IMR-90 (cell line): ENCODE data around the gene BPIFA1. TPM values are rescaled to one million over a fixed set of nuclear protein-coding genes. Genes with fewer than 3 reads are reported as not detected.

Source experiments
- ATAC-seq: fragments of 200-7000 bp; cut with Tn5 transposase; 2 replicates; pipeline ENCODE4 v1.9.1; 2020; ENCODE audit warnings: low read depth, mild to moderate bottlenecking, moderate library complexity
- BruUV-seq: library from RNA; stranded (reverse); fragments of 400-500 nt; replicated peaks from 2 replicates; lab custom pipeline; 2021; lab: Mats Ljungman, UMichigan
- CTCF ChIA-PET: fragments of 300-600 bp; formaldehyde crosslinking; extraction: SDS; loops from one replicate; lab custom pipeline; 2021; ENCODE audit warnings: antibody characterized with exemption; lab: Yijun Ruan, JAX
- POLR2A ChIA-PET: fragments of 300-600 bp; sonication (Branson Sonifier 250); formaldehyde crosslinking; loops from one replicate; lab custom pipeline; 2022; ENCODE audit warnings: antibody characterized with exemption; ENCODE audit not compliant: unreplicated experiment; lab: Charles Lee
- DNase-seq: peaks from one replicate; pipeline ENCODE4 v3.0.0; 2013
- H2AFZ ChIP-seq: replicated peaks from 2 replicates; pipeline ENCODE3; 2013; ENCODE audit warnings: low read length, mild to moderate bottlenecking; ENCODE audit not compliant: poor library complexity
- H2AK5ac ChIP-seq: 2 replicates; pipeline ENCODE4 v1.6.1; 2013; ENCODE audit warnings: low read depth, low read length, inconsistent platforms
- H2AK9ac ChIP-seq: replicated peaks from 2 replicates; pipeline ENCODE3; 2013; ENCODE audit warnings: mild to moderate bottlenecking, low read depth, low read length, moderate library complexity; ENCODE audit not compliant: poor library complexity
- H2BK120ac ChIP-seq: 2 replicates; pipeline ENCODE4 v1.6.1; 2013; ENCODE audit warnings: low read depth, low read length, inconsistent platforms
- H2BK15ac ChIP-seq: 3 replicates; pipeline ENCODE4 v1.6.1; 2013; ENCODE audit warnings: low read depth, low read length, inconsistent platforms
- H2BK20ac ChIP-seq: 2 replicates; pipeline ENCODE4 v1.6.1; 2013; ENCODE audit warnings: low read depth, mild to moderate bottlenecking, inconsistent platforms, low read length, moderate library complexity
- H2BK5ac ChIP-seq: 2 replicates; pipeline ENCODE4 v1.6.1; 2013; ENCODE audit warnings: mild to moderate bottlenecking, low read depth, low read length, inconsistent platforms; ENCODE audit not compliant: poor library complexity, severe bottlenecking
- H3K14ac ChIP-seq: replicated peaks from 2 replicates; pipeline ENCODE4 v1.6.1; 2013; ENCODE audit warnings: low read depth, low read length, inconsistent platforms
- H3K18ac ChIP-seq: 2 replicates; pipeline ENCODE4 v1.6.1; 2013; ENCODE audit warnings: low read depth, low read length, control low read depth
- H3K23ac ChIP-seq: 2 replicates; pipeline ENCODE4 v1.6.1; 2013; ENCODE audit warnings: low read depth, low read length, inconsistent platforms
- H3K27ac ChIP-seq: 2 replicates; pipeline ENCODE4 v1.5.1; 2013; ENCODE audit warnings: mild to moderate bottlenecking, control low read depth, low read length; ENCODE audit not compliant: insufficient read depth
- H3K27me3 ChIP-seq: 2 replicates; pipeline ENCODE4 v1.6.1; 2013; ENCODE audit warnings: low read length; ENCODE audit not compliant: control insufficient read depth, insufficient read depth
- H3K36me3 ChIP-seq: 2 replicates; pipeline ENCODE4 v1.6.1; 2013; ENCODE audit warnings: low read length, mixed read lengths; ENCODE audit not compliant: control insufficient read depth, insufficient read depth
- H3K4ac ChIP-seq: 2 replicates; pipeline ENCODE4 v1.6.1; 2013; ENCODE audit warnings: low read depth, low read length, inconsistent platforms
- H3K4me1 ChIP-seq: 2 replicates; pipeline ENCODE4 v1.6.1; 2013; ENCODE audit warnings: low read length, mixed read lengths; ENCODE audit not compliant: control insufficient read depth, insufficient read depth
- H3K4me2 ChIP-seq: 2 replicates; pipeline ENCODE4 v1.6.1; 2013; ENCODE audit warnings: low read depth, mild to moderate bottlenecking, control low read depth, low read length, moderate library complexity
- H3K4me3 ChIP-seq: 2 replicates; pipeline ENCODE4 v1.5.1; 2013; ENCODE audit warnings: low read depth, mild to moderate bottlenecking, control low read depth, low read length, moderate library complexity; ENCODE audit not compliant: insufficient read depth
- H3K56ac ChIP-seq: 2 replicates; pipeline ENCODE4 v1.6.1; 2013; ENCODE audit warnings: low read length, inconsistent platforms; ENCODE audit not compliant: insufficient read depth; ENCODE audit errors: extremely low read depth
- H3K79me1 ChIP-seq, 2 experiments: 2 replicates each; pipeline ENCODE4 v1.6.1; 2013; ENCODE audit warnings: low read length in 2 of 2, inconsistent platforms in 1 of 2, low read depth in 1 of 2
- H3K9ac ChIP-seq: 2 replicates; pipeline ENCODE4 v1.6.1; 2013; ENCODE audit warnings: low read depth, low read length, control low read depth
- H3K9me1 ChIP-seq: 2 replicates; pipeline ENCODE4 v1.6.1; 2013; ENCODE audit warnings: low read length, inconsistent platforms; ENCODE audit not compliant: insufficient read depth
- H3K9me3 ChIP-seq: 2 replicates; pipeline ENCODE4 v1.6.1; 2013; ENCODE audit warnings: low read length; ENCODE audit not compliant: control insufficient read depth, insufficient read depth
- H4K20me1 ChIP-seq: 2 replicates; pipeline ENCODE4 v1.6.1; 2013; ENCODE audit warnings: low read length, inconsistent platforms; ENCODE audit not compliant: insufficient read depth
- H4K5ac ChIP-seq: 2 replicates; pipeline ENCODE4 v1.6.1; 2013; ENCODE audit warnings: mild to moderate bottlenecking, low read depth, low read length, control low read depth
- H4K8ac ChIP-seq, 2 experiments: 2 replicates each; pipeline ENCODE4 v1.6.1; 2013; ENCODE audit warnings: low read depth in 2 of 2, low read length in 2 of 2, control low read depth in 1 of 2, inconsistent platforms in 1 of 2
- H4K91ac ChIP-seq: 2 replicates; pipeline ENCODE4 v1.6.1; 2013; ENCODE audit warnings: low read depth, low read length, inconsistent platforms; ENCODE audit not compliant: insufficient read depth
- CTCF ChIP-seq: conservative IDR thresholded peaks from 2 replicates; pipeline ENCODE4 v1.5.1; 2012; ENCODE audit warnings: mild to moderate bottlenecking, low read depth, low read length, improper control_type of control experiment
- ELK1 ChIP-seq: fragments of 150-350 bp; IDR thresholded peaks from 2 replicates; pipeline ENCODE4 v1.6.1; 2016; ENCODE audit warnings: low read depth, mild to moderate bottlenecking, low read length, moderate library complexity, borderline replicate concordance
- MAFK ChIP-seq: IDR thresholded peaks from 2 replicates; pipeline ENCODE4 v1.6.1; 2012; ENCODE audit warnings: low read depth, low read length, improper control_type of control experiment
- MAZ ChIP-seq: IDR thresholded peaks from 2 replicates; pipeline ENCODE4 v1.6.1; 2012; ENCODE audit warnings: low read depth, mild to moderate bottlenecking, low read length, improper control_type of control experiment, moderate library complexity, borderline replicate concordance
- NFE2L2 ChIP-seq: fragments of 150-350 bp; IDR thresholded peaks from 2 replicates; pipeline ENCODE4 v1.6.1; 2016; ENCODE audit warnings: low read depth, mild to moderate bottlenecking, low read length
- WGBS, 2 experiments: methylation state at CpG; one replicate each; pipeline versions ENCODE4 v1.1.5 to v1.1.7; 2013; ENCODE audit warnings: missing lambda C conversion rate in 2 of 2; ENCODE audit not compliant: insufficient read length in 1 of 2; ENCODE audit errors: extremely low coverage in 2 of 2; 5-methylcytosine and 5-hydroxymethylcytosine counted together
- dilution Hi-C: fragments of 300-500 bp; cut with HindIII; formaldehyde crosslinking; loops from one replicate; pipeline ENCODE4 v1.14.3; 2018; ENCODE audit warnings: low sequenced_read_pairs; ENCODE audit not compliant: unreplicated experiment
- in situ Hi-C: fragments of 300-500 bp; cut with MboI; formaldehyde crosslinking; loops from 3 replicates; pipeline ENCODE4 v1.14.3; 2019; ENCODE audit warnings: low sequenced_read_pairs, inconsistent platforms, mixed read lengths
- intact Hi-C: fragments of 100-400 bp; cut with micrococcal nuclease; formaldehyde crosslinking; loops from 2 replicates; pipeline ENCODE4 v1.10.0; 2022
- polyA plus RNA-seq, 3 experiments: library from polyadenylated mRNA; depleted of rRNA; stranded (reverse); fragments of >200 nt; gene quantifications; 2 replicates each; pipeline ENCODE4 v1.2.3, GENCODE V29; 2012; ENCODE audit warnings: low replicate concordance in 1 of 3
- total RNA-seq: library from RNA; depleted of rRNA; stranded (reverse); fragments of >200 nt; gene quantifications from 2 replicates; pipeline ENCODE4 v1.2.3, GENCODE V29; 2012

The BPIFA1 gene
- total and polyA plus RNA-seq, 2 of the 4 experiments (the other 2 are of a cell fraction) = not detected

DNA sequence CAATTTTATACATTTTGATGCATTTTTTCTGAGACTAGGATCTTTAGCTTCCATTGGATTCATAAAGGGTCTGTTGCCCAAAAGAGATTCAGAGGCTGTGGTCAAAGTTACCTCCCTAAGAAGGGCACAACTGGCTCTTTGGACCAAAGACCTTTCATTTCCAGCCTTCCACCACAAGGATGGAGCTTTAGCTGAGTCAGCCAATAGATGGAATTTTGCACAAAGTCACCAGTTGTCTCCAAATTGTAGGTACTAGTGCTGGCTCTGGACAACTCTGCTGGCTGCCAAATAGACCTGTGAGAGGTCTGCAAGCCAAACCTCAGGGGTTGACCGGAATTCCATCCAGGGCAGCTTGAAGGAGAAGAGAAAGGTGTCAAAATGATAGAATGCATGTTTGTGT is 555 bp downstream of the BPIFA1 start:
- no peak overlapping the region for H3K14ac ChIP-seq
- H4K91ac ChIP-seq = no peak overlapping the region
- no peak overlapping the region for H2AK5ac ChIP-seq
- ChIA-PET POLR2A (no interaction called here), CTCF (no interaction called here)
- H4K5ac ChIP-seq = no peak overlapping the region
- no peaks in the 10 kb centered on the region for H3K9me3 ChIP-seq
- H3K27ac ChIP-seq = no peak overlapping the region
- H4K20me1 ChIP-seq = no peaks in the 10 kb centered on the region
- H3K27me3 ChIP-seq = peaks cover 6% of the 10 kb centered on the region
- dilution Hi-C loops (no loop called here), in situ Hi-C loops (no loop called here), intact Hi-C loops (no loop called here)
- H2BK20ac ChIP-seq = no peak overlapping the region
- DNase-seq (no peak), ATAC-seq (no peak)
- no peak overlapping the region for H3K23ac ChIP-seq
- H2AFZ ChIP-seq = no peak overlapping the region
- no CpG with 5 or more reads among the region's 1 CpG for WGBS, 2 experiments
- no peak overlapping the region for H2BK5ac ChIP-seq
- no peaks in the 10 kb centered on the region for H3K4me1 ChIP-seq
- H3K56ac ChIP-seq = no peak overlapping the region
- H3K79me1 ChIP-seq = no peaks in the 10 kb centered on the region
- no peak overlapping the region for H3K9ac ChIP-seq
- no peak overlapping the region for H4K8ac ChIP-seq
- H3K4me3 ChIP-seq = no peak overlapping the region
- H2BK120ac ChIP-seq = no peak overlapping the region
- no peak overlapping the region for H3K4me2 ChIP-seq
- H3K4ac ChIP-seq = no peak overlapping the region
- H2BK15ac ChIP-seq = no peak overlapping the region
- no peaks in the 10 kb centered on the region for H3K9me1 ChIP-seq
- no peak overlapping the region for H2AK9ac ChIP-seq
- H3K18ac ChIP-seq = no peak overlapping the region
- H3K36me3 ChIP-seq = no peaks in the 10 kb centered on the region
- BruUV-seq = no TSS peak
- TF ChIP-seq ELK1 = no peak
- no peak for TF ChIP-seq MAZ
- TF ChIP-seq NFE2L2 = no peak
- no peak for TF ChIP-seq CTCF
- TF ChIP-seq MAFK = peak; percentile 44; the same call in 1 of the 2 replicates
